ENCODE data around the gene GDF3. TPM values are rescaled to one million over a fixed set of nuclear protein-coding genes. Genes with fewer than 3 reads are reported as not detected.

The GDF3 gene
- total RNA-seq, 2 donors from 2014 or later = not detected

Other genes with a start within 250 kb of the GDF3 start
- not detected for gene CD163, start 192.0 kb downstream of the GDF3 start, total RNA-seq
- gene APOBEC1, start 29.9 kb downstream of the GDF3 start, total RNA-seq = not detected
- gene DPPA3, start 15.7 kb upstream of the GDF3 start, total RNA-seq = not detected
- not detected for gene CLEC4C, start 51.6 kb upstream of the GDF3 start, total RNA-seq
- not detected for gene NANOGNB, start 69.4 kb upstream of the GDF3 start, total RNA-seq
- gene NANOG, start 93.6 kb upstream of the GDF3 start, total RNA-seq = not detected
- gene SLC2A14, start 177.1 kb upstream of the GDF3 start, total RNA-seq = 1 to 10 TPM in 1 of 2 donors, under 1 TPM in 1; 0.09 to 4.6 TPM
- 100 to 1,000 TPM; 207 to 521 TPM for gene SLC2A3, start 240.4 kb upstream of the GDF3 start, total RNA-seq

Data from activated naive CD4-positive, alpha-beta T cell treated with anti-CD3 and anti-CD28 coated beads, Interleukin-2, amount 50 U/mL, for 72 hours (primary cell).